Metanephros (tissue), 1 donor: ENCODE measurements around the gene MAGEF1. TPM values are rescaled to one million over a fixed set of nuclear protein-coding genes. Genes with fewer than 3 reads are reported as not detected.

Experiments
- total RNA-seq: library from RNA; depleted of rRNA; stranded (reverse); fragments of >200 nt; gene quantifications from one replicate; pipeline ENCODE4 v1.2.3, GENCODE V29; 2014

The MAGEF1 gene, protein sequence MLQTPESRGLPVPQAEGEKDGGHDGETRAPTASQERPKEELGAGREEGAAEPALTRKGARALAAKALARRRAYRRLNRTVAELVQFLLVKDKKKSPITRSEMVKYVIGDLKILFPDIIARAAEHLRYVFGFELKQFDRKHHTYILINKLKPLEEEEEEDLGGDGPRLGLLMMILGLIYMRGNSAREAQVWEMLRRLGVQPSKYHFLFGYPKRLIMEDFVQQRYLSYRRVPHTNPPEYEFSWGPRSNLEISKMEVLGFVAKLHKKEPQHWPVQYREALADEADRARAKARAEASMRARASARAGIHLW
- 59.7 TPM for total RNA-seq

DNA sequence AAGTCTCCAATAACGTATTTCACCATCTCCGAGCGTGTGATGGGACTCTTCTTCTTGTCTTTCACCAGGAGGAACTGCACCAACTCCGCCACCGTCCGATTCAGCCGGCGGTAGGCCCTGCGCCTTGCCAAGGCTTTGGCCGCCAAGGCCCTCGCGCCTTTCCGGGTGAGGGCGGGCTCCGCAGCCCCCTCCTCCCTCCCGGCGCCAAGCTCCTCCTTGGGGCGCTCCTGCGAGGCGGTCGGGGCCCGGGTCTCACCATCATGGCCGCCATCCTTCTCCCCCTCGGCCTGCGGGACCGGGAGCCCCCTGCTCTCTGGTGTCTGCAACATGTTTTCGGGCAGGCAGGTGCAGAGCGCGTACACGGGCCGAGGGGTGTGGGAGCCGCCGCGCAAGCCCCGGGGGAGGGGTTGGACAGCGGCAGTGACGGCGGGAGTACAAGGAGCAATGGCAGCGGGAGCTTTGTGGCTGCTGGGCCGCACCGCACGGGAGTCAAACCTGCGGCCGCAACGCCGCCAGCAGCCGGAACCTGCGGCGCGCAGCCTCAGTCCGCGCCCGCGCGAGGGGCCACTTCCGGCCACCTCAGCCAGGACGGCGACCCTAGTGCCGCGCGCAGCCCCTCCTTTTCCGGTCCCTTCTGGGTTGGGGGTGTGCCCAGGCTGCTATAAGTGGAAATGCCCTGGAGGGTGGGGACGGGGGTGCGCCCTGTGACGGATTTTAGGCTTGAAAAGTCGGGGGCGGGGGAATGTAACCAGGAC is at the start of gene MAGEF1:
Gene MAGEF1 (minus strand): TSS at position 572 of the 755 bp plus-strand sequence. CDS start 243 bp downstream, at position 329.

Other genes starting within 250 kb of the MAGEF1 start
- 45.3 TPM for gene EPHB3, start 150.3 kb downstream of the MAGEF1 start, total RNA-seq
- 150 TPM for gene VPS8, start 100.1 kb upstream of the MAGEF1 start, total RNA-seq